GM21423 (cell line): Measurements from ENCODE around the gene KMT2C.
A peak's percentile ranks its signal among the peaks of the same experiment; 100 is the strongest.
"Not testable (repeated sequence)": the region's sequence is repeated elsewhere in the genome, so short reads cannot be mapped to it uniquely, and the experiment has no call there.

Source experiments
- ATAC-seq: cut with Tn5 transposase; IDR thresholded peaks from one replicate; pipeline ENCODE4 v1.9.1; 2021; ENCODE audit warnings: mild to moderate bottlenecking, moderate library complexity; ENCODE audit not compliant: unreplicated experiment

KMT2C gene

DNA sequence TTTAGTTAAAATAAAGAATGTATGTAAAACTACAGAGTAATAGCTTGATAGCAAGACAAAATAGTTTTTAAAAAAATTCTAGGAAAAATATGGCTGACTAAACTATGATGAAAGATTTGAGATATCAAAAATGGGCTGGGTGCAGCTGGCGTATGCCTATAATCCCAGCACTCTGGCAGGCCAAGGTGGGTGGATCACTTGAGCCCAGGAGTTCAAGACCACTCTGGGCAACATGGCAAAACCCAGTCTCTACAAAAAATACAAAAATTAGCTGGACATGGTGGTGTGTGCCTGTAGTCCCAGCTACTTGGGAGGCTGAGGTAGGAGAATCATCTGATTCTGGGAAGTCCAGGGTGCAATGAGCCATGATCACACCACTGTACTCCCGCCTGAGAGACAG lies 29.8 kb downstream of the KMT2C start:
- ATAC-seq, result not testable (repeated sequence)

DNA sequence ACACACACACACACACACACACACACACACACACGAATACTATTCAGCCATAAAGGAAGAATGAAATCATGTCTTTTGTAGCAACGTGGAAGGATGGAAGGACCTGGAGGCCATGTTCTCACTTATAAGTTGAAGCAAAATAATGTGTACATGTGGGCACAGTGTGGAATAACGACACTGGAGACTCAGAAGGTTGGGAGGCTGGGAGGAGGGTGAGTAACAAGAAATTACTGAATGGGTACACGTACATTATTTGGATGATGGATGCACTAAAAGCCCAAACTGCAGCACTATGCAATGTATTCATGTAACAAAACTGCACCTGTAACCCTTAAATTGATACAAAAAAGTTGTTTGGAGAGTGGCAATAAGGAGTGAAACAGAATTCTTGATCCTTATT lies 32.1 kb downstream of the KMT2C start:
- ATAC-seq, result no peak

DNA sequence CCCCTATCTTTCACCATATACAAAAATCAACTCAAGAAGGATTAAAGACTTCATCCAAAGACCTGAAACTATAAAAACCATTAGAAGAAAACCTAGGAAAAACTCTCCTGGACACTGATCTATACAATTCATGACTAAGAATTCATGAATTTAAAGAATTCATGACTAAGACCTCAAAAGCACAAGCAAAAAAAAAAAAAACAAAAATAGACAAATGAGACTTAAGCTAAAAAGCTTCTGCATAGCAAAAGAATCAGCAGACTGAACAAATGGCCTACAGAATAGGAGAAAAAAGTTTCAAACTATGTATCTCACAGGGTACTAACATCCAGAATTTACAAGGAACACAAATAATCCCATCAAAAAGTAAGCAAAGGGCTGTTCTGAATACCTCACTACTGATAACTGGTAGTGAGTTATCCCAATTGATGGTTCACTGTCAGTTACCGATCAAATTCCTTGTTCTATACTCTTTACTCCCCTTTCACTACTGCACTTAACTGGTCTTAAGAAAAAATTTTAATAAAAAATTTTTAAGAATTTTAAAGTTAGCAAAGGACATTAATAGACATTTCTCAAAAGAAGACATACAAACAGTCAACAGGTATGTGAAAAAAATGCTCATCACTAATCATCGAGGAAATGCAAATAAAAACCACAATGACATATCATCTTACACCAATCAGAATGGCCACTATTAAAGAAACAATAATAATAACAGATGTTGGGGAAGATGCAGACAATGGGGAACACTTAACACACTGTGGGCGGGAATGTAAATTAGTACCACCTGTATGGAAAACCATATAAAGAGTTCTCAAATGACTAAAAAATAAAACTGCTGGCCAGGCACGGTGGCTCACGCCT lies 33.2 kb downstream of the KMT2C start:
- no peak for ATAC-seq

DNA sequence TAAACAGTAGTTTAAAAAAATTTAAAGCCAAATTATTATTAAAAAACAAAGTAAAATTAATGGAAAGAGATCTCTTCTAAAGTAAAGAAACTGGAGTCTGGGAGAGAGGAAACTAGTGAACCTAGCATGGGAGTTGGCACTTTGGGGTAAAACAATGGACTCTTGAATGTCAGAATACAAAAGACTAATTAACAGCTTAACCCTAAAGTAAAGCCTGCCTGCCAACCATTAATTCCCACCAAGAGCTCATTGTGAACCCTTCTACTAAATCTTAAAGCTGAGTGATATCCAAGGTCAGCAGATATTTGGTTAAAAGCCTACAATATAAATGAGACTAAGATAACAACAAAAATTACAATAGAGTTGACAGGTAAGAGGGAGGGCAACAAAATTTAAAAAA lies 36.5 kb downstream of the KMT2C start:
- no peak for ATAC-seq

DNA sequence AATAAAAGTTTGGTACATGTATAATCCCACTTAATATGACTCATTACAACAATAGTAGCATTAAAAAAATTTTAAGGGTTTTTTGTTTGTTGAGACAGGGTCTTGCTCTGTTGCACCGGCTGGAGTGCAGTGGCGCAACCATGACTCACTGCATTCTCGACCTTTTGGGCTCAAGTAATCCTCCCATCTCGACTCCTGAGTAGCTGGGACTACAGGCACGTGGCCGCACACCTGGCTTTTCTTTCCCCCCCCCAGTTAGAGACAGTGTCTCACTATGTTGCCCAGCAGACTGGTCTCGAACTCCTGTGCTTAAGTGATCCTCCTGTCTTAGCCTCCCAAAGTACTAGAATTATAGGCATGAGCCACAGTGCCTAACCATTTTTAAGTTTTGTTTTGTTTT lies 40.7 kb downstream of the KMT2C start:
- no peak for ATAC-seq

DNA sequence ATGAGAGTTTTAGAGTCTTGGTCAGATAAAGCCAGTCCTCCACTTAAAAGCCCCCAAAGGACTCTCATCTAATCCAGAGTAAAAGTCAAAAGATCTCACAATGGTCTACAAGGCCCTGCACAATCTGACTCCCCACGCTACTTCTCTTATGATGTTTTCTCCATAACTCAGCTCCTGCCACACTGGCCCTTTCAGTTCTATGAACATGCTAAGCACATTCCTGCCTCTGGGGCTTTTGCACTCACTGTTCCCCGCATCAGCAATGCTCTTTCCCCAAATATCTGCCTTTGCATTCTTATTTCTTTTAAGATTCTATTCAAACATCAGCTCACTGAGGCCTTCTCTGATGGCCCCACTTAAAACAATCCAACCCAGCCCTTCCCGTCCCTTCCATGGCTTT lies 41.6 kb downstream of the KMT2C start:
- not testable (repeated sequence) for ATAC-seq

DNA sequence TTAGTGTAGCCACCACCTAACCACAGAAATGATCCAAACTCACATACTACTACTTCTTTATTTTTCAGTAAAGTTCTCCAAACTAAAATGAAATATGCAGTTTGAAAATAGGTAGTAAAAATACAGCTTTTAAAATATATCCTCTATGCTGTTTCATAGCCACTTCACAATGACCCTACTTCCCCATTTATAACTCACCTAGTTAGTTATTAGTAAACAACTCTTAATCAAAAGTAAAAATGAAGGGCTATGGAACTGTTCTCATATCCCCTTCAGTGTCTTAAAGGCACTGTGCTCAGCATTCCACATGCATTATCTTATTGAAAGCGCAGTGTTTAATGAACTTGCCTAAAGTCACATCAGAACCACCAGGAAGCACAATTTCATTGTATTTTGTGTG lies 43.5 kb downstream of the KMT2C start:
- peak; percentile 74 for ATAC-seq

DNA sequence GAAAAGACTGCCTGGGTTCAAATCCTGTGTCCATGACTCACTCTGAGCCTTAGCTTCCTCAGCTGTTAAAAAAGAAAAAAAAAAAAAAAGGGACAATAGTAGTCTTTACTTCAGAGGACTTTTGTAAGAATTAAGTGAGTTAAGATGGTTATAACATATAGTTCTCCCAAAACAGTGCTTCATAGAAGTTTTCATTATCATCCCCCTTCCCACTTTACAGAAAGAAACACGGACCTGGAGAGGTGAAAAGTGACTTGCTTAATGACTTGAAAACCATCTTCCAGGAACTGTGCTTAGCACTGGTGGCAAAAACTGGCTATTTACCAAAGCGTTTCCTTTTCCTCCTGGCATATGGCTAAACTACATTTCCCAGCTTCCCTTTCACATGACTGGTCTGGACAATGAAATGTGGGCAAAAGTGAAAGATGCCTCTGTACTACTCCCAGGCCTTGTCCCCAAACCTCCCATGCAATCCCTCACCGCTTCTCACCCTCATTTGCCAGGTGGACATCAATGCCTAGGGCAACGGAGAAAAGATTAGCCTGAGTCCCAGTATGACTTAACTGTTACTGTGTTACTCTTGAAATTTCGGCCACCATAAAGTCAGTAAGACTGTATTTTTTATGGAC lies 49.6 kb downstream of the KMT2C start:
- ATAC-seq, result not testable (repeated sequence)

DNA sequence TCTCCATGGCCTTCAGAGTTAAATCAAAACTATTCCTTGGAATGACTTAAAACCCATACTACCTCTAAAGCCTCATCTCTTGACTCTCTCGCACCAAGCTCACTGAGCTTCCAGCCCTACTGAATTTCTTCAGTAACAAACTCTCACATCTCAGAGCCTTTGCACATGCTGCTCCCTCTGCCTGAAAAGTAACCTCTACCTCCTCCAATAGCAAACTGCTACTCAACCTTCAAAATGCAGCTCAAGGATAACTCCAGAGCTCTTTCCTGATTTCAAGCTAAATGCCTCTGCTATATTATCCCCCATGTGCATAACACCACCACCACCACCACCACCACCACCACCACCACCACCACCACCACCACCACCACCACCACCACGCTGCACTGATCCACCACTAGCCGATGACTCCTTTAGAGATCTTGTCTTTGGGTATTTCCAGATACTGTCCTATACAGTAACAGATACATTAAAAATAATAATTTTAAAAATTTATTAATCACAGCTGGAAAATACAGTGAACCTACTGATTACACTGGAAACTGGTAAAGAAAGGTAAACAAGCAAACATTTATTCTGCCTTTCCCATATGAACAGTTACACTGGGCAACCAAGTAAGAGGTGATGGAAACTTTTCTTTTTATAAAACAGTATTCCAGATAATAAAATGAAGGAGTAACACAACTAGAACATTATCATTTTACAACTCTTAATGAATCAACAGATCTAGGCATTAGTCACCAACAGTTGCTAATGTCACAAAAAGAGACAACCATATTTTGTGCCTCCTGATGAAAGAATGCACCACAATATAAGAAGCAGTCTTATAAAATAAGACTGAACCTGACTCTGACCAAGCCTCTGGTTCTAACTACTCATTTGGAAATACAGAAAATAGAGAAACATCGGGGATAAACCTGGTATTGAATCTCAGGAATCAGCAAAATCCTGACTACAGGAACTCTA lies 51.3 kb downstream of the KMT2C start:
- ATAC-seq, result not testable (repeated sequence)

DNA sequence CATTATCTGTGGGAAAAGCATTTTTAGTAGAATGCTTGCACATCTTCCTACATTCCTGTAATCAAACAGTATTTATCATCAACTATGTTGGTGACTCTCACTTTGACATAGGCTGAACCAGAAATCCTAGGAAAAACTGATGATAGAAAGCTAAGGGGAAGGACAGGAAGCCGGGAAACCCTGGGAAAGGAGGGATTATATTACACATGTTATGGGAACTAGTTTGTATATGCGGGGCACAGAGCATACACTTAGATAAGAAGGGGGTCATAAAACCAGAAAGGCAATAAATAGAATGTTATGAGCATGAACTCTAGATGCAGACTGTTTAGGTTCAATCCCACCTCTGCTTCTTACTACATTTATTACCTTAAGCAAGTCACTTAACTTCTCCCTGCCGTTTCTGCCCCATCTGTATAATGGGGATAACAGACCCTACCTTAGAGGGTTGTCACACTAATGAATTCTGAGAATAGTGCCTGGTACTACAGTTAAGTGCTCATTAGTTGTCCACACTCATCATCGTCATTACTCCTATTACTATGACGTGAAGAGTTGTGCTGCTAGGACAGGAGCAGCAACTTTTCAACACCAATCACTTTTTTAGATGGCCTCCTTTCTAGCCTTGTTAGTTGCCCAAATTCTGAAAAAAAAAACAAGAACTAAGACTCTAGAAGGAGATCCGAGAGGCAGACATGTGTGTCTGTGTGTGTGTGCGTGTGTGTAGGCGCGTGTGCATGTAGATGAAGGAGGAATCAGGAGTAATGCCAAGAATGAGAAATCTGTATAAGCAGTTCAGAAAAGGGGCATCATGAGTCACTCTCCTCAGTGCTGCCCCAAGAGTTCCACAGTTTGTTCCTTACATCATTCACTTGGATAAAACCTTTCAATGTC lies 52.2 kb downstream of the KMT2C start:
- ATAC-seq, result no peak

DNA sequence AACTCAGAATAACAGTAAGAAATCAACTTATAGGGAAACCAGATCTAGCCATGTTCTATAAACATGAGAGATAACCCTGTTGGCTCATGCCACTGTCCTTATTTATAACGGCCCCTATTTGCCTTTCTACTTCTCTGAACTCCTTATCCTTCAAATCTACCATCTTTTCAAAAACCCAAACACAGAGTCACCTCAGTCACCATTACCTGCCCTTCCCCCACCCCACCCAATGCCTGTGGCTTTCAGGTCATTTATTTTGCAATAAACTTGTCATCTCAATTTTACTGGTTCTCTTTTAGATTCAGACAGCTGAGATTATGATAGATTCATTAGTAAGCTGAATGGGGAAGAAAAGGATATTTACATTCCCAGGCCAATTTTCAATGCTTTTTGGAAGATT lies 53.6 kb downstream of the KMT2C start:
- no peak for ATAC-seq

DNA sequence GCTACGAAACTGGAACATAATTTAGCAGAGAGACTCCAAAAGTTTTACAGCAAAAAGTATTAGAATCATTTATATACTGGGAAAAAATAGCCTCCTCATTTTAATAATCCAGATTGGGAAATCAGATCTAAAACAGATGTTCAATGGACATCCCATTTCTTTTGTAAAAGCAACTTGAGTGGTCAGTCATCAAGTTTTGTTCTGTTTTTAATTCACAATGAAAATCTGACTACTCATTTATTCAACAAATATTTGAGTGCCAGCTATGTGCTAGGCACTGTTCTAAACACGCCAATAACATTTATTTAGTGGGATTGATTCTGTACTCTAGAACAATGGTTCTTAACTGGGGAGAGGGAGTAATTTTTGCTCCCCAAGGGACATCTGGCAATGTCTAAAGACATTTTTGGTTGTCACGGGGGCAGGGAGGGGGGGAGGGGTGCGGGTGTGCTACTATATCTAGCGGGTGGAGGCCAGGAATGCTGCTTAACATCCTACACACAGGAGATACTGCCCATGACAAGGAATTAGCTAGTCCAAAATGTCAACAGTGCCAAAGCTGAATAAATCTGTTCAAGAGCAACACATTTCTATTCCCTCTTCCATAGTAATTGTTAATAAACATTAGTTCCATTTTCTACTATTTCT lies 54.7 kb downstream of the KMT2C start:
- not testable (repeated sequence) for ATAC-seq

DNA sequence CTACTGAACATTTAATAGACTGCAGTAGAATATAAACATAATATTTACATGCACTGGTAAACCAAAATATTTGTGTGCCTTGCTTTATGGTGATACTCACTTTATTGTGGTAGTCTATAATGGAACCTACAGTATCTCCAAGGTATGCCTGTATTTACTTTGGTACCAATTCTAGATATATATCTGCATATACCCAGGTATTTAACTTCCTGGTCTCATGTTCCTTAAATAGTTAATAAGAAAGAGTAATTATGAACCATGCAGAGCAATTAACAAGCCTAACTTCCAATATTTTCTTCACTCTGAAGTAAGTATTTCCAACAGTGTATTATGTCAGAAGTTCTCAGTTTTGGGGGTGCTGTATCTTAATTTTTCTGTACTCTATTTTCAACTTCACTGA lies 57.3 kb downstream of the KMT2C start:
- not testable (repeated sequence) for ATAC-seq

DNA sequence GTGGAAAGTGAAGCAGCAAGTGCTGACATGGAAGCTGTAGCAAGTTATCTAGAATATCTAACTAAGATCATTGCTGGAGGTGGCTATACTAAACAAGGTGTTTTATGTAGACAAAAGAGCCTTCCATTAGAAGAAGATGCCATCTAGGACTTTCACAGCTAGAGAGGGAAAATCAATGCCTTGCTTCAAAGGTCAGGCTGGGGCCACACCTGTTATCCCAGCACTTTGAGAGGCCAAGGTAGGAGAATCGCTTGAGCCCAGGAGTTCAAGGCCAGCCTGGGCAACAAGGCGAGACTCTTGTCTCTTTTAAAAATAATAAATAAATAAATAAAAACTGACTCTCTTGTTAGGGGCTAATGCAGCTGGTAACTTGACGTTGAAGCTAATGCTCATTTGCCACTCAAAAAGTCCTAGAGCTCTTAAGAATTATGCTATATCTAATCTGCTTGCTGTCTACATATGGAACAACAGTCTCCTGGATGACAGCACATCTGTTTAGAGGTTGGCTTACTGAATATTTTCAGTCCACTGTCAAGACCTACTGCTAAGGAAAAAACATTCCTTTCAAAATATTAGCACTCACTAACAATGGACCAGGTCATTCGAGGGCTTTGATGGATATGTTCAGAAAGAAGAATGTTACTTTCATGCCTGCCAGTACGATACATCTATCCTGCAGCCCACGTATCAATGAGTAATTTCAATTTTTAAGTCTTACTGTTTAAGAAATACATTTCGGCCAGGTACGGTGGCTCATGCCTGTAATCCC lies 58.9 kb downstream of the KMT2C start:
- ATAC-seq, result not testable (repeated sequence)

DNA sequence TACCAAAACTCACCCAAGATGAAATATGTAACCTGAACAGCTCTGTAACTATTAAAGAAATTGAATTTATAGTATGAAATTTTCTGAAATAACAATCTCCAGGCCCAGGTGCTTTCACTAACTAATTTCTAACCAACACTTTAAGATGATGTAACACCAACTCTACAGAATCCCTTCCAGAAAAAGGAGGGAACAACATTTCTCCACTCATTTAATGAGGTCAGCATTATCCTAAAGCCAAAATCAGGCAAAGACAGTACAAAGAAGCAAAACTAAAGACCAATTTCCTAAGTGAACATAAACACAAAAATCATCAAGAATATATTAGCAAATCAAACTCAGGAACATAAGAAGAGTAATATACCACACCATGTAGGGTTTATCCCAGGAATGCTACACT lies 65.5 kb downstream of the KMT2C start:
- ATAC-seq, result no peak

DNA sequence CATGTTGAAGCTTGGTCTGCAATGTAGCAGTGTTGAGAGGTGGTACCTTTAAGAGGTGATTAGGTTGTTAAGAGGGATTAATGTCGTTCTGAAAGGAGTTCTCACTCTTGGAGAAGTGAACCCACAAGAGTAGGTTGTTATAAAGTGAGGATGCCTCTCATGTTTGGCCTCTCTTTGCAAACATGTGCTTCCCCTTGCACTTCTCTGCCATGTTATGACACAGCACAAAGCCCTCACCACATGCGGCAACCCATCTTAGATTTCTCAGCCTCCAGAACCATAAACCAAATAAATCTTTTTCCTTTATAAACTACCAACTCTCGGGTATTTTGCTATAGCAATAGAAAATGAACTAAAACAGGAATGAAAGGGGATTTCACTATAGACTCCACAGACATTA lies 66.3 kb downstream of the KMT2C start:
- no peak for ATAC-seq

DNA sequence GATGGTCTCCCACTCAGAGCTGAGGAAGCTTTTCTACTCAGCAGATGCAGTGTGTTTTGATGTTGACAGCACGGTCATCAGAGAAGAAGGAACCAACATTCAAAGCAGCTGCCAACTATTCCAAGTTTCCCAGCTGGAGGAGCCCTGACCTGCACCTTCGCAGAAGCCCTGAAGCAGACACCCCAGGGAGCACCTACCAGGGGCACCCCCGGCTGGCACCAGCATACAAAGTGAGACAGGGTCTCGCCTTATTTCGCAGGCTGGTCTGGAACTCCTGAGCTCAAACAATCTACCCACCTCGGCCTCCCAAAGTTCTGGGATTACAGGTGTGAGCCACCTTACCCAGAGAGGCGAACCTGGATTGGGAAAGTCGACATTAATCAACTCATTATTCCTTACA lies 68.6 kb downstream of the KMT2C start:
- no peak for ATAC-seq

DNA sequence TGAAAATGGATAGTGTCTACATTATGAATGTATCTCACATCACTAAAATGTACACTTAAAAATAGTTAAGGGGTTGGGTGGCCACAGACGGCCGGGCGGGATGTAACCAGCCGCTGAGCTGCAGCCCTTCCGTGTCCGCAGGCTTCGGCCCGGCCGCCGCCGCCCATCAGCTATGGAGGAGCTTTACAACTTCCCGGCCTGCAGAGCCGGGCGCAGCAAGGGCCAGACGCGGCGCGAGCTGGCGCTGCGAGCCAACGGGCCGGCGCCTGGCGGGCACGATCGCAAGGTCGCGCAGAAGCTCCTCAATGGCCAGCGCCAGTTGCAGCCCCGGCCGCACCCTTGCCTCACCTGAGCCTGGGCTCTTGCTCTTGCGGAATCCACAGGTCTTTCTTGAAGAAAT lies 69.1 kb downstream of the KMT2C start:
- ATAC-seq, result no peak

DNA sequence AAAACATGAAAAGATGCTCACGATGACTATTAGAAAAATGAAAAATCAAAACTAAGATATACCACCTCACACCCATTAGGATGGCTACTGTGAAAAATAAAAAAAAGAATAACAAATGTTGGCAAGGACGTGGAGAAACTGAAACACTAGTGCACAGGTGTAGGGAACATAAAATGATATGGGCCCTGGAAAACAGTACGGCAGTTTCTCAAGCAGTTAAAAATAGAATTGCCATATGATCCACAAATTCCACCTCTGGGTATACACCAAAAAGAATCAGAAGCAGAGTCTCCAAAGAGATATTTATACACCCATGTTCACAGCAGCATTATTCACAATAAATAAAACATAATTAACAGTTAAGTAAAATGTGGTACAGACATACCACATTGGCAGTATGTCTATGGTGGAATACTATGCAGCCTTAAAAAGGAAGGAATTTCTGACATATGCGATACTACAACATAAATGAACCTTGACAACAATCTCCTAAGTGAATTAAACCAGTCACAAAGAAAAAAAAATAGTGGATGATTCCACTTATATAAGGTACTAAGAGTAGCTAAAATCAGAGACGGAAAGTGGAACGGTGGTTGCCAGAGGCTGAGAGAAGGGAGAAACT lies 69.7 kb downstream of the KMT2C start:
- no peak for ATAC-seq
